ENCODE measurements around the gene KCNK7.
"Not testable (repeated sequence)": the region's sequence is repeated elsewhere in the genome, so short reads cannot be mapped to it uniquely, and the experiment has no call there.

Gene KCNK7

DNA sequence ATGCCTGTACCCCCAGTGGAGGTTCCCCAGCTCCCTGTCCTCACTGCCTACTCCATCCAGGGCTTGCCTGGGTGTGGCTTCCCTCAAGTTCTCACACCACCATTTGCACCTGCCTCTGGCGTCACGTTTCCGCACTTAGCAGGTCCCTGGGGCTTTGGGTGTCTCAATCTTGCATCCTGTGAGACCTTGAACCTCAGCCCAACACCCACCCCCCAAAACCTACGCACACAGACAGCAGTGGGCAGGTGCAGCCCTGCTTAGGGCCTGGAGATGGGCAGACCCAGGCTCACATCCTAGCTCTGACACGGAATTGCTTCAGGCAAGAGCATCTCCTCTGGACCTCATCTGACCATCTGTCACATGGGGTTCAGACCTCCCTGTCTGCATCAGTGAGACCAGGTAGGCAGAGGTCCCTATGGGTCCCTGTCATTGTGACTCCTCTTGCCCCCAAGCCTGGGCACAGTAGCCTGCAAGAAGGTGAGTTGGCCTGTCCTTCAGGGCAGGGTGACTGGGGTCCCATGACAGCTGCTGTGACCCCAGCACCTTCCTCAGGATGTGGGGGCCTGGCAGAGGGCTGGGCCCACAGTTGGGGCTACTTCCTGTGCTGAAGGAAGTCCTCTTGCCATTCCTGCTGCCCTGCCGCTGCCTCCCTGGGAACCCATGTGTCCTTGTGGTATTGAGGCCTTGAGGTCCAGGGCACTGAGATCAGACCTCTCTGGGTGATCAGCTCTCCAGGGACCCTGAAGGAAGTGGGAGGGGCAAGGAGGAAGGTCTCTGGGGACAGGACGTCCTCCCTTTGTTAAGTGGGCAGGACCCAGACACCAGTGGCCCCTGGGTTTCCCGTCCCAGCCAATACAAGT, 44.3 kb upstream of the KCNK7 start:
- TF ChIP-seq CTCF (IDR thresholded peaks at IDR 0.05; ENCODE audit: low read depth, low read length): no peak
- no peak overlapping the region for H3K4me3 ChIP-seq (ENCODE audit: low read depth, low read length)

- not testable (repeated sequence) for H3K4me3 ChIP-seq (ENCODE audit: low read depth, low read length)
Observed at GRCh38 chr11:65639228-65639597, 43.6 kb upstream of the KCNK7 start.

DNA sequence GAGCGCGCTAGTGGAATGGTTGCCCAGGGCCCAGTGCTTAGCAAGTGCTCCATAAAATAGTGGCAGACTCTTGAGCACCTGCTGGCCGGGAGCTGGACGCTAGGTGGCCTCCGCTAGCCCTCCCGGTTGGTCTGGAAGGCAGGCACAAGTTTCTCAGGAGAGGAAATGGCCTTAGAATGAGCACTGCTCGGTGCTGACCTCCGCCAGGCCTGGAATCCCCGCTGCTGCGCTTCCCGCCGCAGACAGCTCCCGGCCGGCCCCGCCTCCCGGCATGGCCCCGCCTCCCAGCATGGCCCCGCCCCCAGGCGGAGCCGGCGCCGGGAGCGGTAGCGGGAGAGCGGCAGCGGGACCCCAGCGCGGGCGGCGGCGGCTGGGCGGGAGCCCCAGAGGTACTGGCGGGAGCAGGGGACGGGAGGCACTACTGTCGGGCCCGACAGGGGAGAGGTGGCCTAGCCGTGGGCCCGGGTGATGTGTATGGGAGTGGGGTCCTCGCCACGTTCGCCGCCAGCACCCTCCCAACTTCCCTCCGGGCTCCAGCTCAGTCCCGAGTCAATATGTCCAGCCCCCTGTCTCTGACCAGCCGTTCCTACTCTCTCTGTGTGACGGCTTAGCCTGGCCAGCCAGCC, 42.3 kb upstream of the KCNK7 start, which contains the start of gene SIPA1:
Gene SIPA1, plus strand, starts transcription at position 308 of the 626 bp plus-strand sequence. CDS start 2,821 bp downstream, outside the sequence.
- peak; percentile 42; the same call in 1 of the 2 replicates for TF ChIP-seq CTCF (IDR thresholded peaks at IDR 0.05; ENCODE audit: low read depth, low read length)

DNA sequence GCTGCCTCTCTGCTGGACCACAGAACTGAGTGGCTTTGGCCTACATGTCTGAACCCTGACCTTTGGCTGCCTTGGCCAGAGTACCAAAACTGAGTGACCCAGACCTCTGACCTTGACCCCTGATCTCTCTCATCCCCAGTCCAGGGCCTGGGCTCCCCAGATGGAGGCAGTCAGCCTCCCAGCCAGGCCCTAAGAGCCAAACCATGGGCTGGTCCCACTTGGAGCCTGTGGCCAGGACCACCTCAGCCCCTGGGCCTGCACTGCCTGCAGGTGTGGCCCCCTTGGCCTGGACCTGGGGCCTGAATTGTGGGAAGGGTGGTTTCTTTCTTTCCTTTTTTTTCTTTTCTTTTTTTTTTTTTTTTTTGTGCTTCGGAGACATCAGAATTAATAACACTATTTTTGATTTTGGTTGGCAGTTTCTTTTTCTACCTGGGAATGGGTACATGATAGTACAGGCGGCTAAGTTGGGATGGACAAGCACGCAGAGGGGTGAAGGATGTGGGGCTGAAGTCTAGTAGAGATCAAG, 41.5 kb upstream of the KCNK7 start:
- H3K4me3 ChIP-seq (ENCODE audit: low read depth, low read length): no peak overlapping the region
- TF ChIP-seq CTCF (IDR thresholded peaks at IDR 0.05; ENCODE audit: low read depth, low read length): no peak

More for the DNA sequence above, 42.3 kb upstream of the KCNK7 start, which contains the start of gene SIPA1:
- peak within 1 kb of the TSS; percentile 62 for H3K4me3 ChIP-seq (ENCODE audit: low read depth, low read length)

DNA sequence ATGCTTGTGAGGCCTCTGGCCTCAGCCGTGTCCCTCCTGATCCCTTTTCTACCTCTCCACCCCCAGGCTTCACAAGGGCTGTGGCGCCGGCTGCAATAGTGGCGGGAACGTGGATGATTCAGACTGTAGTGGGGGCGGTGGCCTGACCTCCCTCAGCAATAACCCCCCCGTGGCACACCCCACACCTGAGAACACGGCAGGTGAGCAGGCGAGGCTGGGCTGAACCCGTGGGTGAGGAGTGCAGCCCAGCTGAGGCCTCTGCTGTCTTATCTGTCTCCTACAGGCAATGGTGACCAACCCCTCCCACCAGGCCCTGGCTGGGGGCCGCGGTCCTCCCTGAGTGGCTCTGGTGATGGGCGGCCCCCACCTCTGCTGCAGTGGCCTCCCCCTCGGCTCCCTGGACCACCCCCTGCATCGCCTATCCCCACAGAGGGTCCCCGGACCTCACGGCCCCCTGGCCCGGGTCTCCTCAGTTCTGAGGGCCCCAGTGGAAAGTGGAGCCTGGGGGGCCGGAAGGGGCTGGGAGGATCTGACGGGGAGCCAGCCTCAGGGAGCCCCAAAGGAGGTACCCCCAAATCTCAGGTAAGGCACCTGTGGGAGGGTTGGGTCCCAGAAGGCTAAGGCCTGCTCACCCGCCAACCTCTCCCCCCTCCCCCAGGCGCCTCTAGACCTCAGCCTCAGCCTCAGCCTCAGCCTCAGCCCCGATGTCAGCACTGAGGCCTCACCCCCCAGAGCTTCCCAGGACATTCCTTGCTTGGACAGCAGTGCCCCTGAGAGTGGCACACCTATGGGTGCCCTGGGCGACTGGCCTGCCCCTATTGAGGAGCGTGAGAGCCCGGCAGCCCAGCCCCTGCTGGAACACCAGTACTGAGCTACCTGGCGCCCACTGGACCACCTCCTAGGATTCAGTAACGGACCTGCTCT, 40.8 kb upstream of the KCNK7 start:
- no peak for TF ChIP-seq CTCF (IDR thresholded peaks at IDR 0.05; ENCODE audit: low read depth, low read length)

DNA sequence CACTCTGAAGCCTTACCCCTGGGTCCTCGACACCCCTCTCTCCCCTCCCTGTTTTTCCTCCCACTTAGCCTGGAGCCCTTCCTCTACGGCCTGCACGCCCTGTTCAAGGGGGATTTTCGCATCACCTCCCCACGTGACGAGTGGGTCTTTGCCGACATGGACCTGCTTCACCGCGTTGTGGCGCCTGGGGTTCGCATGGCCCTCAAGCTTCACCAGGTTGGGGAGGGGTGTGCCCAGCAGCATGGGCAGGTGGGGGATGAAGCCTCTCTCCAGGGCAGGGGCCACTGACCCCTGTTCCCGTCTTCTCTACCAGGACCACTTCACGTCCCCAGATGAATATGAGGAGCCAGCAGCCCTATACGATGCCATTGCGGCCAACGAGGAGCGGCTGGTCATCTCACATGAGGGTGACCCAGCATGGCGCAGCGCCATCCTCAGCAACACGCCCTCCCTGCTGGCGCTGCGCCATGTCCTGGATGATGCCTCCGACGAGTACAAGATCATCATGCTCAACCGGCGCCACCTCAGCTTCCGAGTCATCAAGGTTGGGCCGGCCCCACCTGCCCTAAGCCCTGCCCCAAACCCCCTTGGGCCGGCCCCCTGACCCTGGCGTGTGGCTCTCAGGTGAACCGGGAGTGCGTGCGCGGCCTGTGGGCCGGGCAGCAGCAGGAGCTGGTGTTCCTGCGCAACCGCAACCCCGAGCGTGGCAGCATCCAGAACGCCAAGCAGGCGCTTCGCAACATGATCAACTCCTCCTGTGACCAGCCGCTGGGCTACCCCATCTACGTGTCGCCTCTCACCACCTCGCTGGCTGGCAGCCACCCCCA, 39.5 kb upstream of the KCNK7 start:
- H3K4me3 ChIP-seq (ENCODE audit: low read depth, low read length): no peak overlapping the region
- TF ChIP-seq CTCF (IDR thresholded peaks at IDR 0.05; ENCODE audit: low read depth, low read length): no peak

More for the DNA sequence above, 40.8 kb upstream of the KCNK7 start:
- no peak overlapping the region for H3K4me3 ChIP-seq (ENCODE audit: low read depth, low read length)

All from WI38 (cell line).